HG03439 (cell line): ENCODE measurements around the gene CACNA1F.

Experiments
- ATAC-seq: cut with Tn5 transposase; IDR thresholded peaks from one replicate; pipeline ENCODE4 v1.9.1; 2021; ENCODE audit warnings: mild to moderate bottlenecking, moderate library complexity; ENCODE audit not compliant: unreplicated experiment

CACNA1F gene

DNA sequence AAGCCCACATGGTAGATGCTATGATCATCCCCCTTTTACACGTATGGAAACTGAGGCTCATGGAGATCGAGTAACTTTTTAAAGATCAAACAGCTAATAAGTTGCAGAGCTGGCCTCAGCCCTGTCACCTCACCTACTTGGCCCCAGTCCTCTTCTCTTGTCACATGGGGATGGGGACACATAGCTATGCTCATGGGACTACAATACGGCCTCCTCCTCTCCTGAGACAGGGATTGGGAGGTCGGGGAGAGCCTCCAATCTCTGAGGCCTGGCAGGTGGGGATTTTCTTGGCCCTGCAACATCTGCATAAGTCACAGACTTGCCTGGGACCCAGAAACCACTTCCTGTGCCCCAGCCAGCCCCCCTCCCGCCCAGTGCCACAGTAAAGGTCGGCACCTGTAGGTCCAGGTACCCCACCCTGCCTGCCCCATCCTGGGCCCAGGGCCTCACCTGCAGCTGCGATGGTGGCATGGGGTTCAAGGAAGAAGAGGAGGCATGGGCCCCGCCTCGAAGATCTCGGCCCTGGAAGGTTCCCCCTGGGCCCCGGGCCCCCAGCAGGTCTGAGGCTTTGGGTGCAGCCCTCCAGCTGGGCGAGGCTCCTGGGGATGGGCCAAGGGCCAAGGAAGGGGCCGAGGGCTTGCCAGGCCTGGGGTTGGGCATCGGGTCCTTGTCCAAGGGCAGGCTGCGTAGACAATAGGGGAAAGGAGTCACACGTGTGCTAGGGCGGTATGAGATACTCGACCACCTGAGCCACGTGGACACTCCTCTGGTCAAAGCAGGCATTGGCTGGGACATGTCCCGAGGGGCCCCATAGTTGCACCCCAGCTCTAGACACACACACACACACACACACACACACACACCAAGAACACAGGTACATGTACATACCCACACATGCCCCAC lies 25.0 kb upstream of the CACNA1F start:
- ATAC-seq = no peak

GRCh38 chrX:49257074-49257790 lies 24.1 kb upstream of the CACNA1F start:
- no peak for ATAC-seq

- no peak for ATAC-seq
Observed at GRCh38 chrX:49256268-49256995, 23.3 kb upstream of the CACNA1F start.

GRCh38 chrX:49254639-49255038 lies 21.5 kb upstream of the CACNA1F start:
- ATAC-seq = no peak

DNA sequence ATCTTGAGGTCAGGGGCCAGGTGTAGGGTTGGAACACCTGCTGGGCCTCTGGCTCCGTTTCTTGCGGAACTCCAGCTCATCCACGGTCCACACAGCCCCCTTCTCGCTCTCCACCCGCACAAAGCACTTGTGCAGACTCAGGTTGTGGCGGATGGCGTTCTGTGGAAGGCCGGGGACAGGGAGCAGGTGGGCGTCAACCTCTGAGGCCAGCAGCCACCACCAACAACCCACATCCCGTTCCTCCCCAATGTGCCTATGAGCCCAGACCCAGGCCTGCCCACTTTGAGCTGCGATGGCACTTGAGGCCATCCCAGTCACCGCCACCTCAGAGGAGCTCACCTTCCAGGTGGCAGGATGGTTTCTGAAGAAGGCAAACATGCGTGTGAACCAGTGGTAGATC lies 18.2 kb upstream of the CACNA1F start:
- ATAC-seq = no peak

DNA sequence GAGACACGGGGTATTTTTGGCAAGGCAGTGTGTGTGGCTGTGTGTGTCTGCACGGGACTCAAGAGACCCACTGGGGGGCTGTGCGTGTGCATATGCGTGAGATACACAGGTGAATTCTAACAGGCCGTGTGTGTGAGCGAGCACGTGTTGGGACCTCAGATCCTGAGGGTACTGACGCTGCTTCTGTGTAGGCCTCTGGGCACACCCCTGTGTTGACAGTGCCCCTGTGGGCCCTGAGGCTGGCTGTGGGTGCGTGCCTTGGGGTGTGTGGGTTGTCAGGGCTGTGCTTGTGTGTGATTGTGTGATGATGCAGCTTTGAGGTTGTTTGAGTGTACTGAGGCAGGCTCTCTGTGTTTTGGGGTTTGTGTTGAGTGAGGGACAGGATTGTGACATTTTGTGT lies 17.4 kb upstream of the CACNA1F start:
- no peak for ATAC-seq

DNA sequence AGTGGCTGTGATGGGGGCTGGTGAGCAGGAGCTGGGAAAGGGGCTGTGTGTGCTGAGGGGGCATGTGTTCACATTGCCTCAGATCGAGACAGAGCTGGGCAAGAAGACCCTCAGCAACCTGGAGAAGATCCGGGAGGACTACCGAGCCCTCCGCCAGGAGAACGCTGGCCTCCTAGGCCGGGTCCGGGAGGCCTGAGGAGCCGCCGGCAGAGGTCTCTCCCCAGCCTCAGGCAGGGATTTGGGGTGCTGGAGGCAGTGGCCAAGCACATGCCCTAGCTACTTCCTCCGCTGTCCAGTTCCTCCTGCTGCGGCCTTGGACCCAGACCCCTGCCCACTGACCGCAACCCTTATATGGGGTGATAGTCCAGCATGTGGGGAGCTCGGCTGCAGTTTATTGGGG lies 16.9 kb upstream of the CACNA1F start:
- no peak for ATAC-seq

DNA sequence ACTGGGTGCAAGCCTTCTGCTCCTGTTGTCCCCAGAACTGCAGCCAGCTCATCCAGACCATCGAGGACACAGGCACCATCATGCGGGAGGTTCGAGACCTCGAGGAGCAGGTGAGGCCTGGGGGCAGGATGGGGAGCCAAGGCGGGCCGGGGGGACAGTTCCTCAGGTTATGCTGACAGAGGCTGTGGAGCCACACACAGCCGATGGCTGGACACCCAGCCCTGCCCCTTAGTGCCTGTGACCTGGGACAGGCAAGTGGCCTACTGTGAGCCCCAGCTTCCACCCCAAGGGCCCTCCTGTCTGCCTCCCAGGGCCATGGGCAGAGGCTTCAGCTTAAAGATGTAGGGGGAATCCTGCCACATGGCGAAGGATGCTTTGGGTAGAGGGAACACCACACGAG lies 16.5 kb upstream of the CACNA1F start:
- no peak for ATAC-seq

- ATAC-seq = no peak
Observed at GRCh38 chrX:49249071-49249470, 15.9 kb upstream of the CACNA1F start.

- ATAC-seq = no peak
Observed at GRCh38 chrX:49247916-49248811, 15.0 kb upstream of the CACNA1F start.

DNA sequence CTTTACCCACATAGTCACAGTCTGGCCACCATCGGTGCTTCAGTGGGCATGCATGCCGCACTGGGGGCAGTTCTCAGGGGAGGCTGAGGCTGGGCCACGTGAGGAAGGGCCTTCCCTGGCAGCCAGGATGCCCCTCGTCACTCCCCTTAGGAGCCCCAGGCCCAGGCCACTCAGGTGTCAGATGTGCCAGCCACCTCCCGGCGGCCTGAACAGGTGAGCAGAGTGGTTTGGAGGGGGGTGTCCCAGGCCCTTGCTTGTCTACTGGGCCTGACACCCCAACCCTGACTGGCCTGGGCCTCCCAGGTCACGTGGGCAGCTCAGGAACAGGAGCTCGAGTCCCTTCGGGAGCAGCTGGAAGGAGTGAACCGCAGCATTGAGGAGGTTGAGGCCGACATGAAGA lies 14.2 kb upstream of the CACNA1F start:
- no peak for ATAC-seq

- no peak for ATAC-seq
Observed at GRCh38 chrX:49246541-49246940, 13.4 kb upstream of the CACNA1F start.

- no peak for ATAC-seq
Observed at GRCh38 chrX:49244207-49244606, 11.1 kb upstream of the CACNA1F start.

- no peak for ATAC-seq
Observed at GRCh38 chrX:49243166-49243565, 10.0 kb upstream of the CACNA1F start.

GRCh38 chrX:49242545-49243066 lies 9.5 kb upstream of the CACNA1F start:
- no peak for ATAC-seq

- ATAC-seq = no peak
Observed at GRCh38 chrX:49238735-49239134, 5.6 kb upstream of the CACNA1F start.

GRCh38 chrX:49237060-49237459 lies 3.9 kb upstream of the CACNA1F start:
- no peak for ATAC-seq

DNA sequence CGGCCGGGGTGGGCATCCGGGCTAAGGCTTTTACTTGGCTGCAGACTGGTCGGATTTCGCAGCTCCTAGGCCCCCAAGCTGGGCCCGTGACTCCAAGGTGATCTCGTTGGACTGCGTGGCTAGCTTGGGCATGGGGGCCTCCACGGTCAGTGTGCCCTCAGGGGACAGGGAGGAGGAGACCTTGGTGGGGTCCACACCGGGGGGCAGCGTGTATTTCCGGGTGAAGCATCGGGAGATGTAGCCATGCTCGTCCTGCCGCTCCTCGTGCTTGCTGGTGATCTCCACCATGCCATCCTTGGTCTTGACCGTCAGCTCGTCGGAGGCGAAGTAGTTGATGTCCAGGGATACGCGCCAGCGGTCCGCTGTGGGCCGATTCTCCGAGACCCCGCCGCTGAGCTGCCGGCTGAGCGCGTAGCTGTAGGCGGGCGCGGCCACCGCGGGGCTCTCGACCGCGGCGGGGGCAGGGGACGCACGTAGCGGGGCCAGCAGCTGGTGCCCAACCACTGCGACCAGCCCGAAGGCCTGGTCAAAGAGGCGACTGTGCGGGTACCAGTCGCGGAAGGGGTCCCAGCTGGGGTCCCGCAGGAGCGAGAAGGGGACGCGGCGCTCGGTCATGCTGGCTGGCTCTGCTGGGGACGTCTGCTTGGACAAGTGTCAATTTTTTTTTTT lies 881 bp upstream of the CACNA1F start:
- no peak for ATAC-seq

- ATAC-seq = no peak
Observed at GRCh38 chrX:49232525-49232924, 615 bp downstream of the CACNA1F start.
